Chondrocyte (in vitro differentiated cells): ENCODE data around the gene MUSK. TPM values are rescaled to one million over a fixed set of nuclear protein-coding genes. Genes with fewer than 3 reads are reported as not detected.
"Not testable (repeated sequence)": the region's sequence is repeated elsewhere in the genome, so short reads cannot be mapped to it uniquely, and the experiment has no call there.

Experiments used
- DNase-seq: peaks from one replicate; pipeline ENCODE4 v3.0.0; 2021; ENCODE audit warnings: mixed read lengths, low spot score
- H3K27ac Mint-ChIP-seq: one replicate; pipeline ENCODE4 v1.8.0; 2021; ENCODE audit warnings: mild to moderate bottlenecking, moderate library complexity, mixed read lengths; ENCODE audit not compliant: unreplicated experiment
- H3K27me3 Mint-ChIP-seq: 2 replicates; pipeline ENCODE4 v1.8.0; 2021; ENCODE audit warnings: low read depth, mixed read lengths
- H3K36me3 Mint-ChIP-seq: 2 replicates; pipeline ENCODE4 v1.8.0; 2021; ENCODE audit warnings: low read depth, mixed read lengths
- H3K4me1 Mint-ChIP-seq: 2 replicates; pipeline ENCODE4 v1.8.0; 2021; ENCODE audit warnings: low read depth, mild to moderate bottlenecking, mixed read lengths
- H3K4me3 Mint-ChIP-seq: one replicate; pipeline ENCODE4 v1.8.0; 2021; ENCODE audit warnings: mild to moderate bottlenecking, moderate library complexity, mixed read lengths; ENCODE audit not compliant: unreplicated experiment
- H3K9me3 Mint-ChIP-seq: 2 replicates; pipeline ENCODE4 v1.8.0; 2021; ENCODE audit warnings: low read depth, mixed read lengths
- total RNA-seq: library from RNA; stranded (reverse); gene quantifications from 3 replicates; pipeline ENCODE4 v1.2.1, GENCODE V29; 2021
- TF ChIP-seq, protein P1 (sequence below): fragments of 200-600 bp; sonication (generic); IDR thresholded peaks from 2 replicates; pipeline ENCODE4 v1.5.0; 2021; ENCODE audit warnings: antibody characterized with exemption, mild to moderate bottlenecking, moderate library complexity

The MUSK gene
- total RNA-seq, 1 donor from 2014 or later = not detected

DNA sequence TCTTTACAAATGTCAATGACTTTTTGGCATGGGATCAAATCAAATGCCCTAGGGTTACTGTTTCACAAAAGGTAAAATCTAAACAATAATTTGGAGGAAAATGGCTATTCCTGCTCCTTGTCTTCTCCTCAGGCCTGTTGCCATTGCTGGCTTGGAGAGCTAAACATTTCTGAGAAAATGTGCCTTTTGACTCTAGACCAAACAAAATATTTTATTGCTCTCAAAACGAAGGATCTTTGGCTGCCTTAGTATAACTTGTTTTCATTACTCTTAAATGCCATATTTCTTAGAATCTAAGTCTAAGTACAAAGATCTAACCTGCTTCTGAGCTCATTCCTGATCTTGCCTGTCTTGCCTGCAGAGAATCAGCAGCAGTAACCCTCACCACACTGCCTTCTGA, 116.6 kb downstream of the MUSK start:
- Mint-ChIP-seq H3K9me3 (no peaks in the 10 kb centered on the region), H3K36me3 (peaks cover 1% of the 10 kb centered on the region), H3K4me3 (no peak overlapping the region), H3K27ac (peak overlapping the region; percentile 71), H3K4me1 (peaks cover 15% of the 10 kb centered on the region), H3K27me3 (no peaks in the 10 kb centered on the region)
- TF ChIP-seq, protein P1, sequence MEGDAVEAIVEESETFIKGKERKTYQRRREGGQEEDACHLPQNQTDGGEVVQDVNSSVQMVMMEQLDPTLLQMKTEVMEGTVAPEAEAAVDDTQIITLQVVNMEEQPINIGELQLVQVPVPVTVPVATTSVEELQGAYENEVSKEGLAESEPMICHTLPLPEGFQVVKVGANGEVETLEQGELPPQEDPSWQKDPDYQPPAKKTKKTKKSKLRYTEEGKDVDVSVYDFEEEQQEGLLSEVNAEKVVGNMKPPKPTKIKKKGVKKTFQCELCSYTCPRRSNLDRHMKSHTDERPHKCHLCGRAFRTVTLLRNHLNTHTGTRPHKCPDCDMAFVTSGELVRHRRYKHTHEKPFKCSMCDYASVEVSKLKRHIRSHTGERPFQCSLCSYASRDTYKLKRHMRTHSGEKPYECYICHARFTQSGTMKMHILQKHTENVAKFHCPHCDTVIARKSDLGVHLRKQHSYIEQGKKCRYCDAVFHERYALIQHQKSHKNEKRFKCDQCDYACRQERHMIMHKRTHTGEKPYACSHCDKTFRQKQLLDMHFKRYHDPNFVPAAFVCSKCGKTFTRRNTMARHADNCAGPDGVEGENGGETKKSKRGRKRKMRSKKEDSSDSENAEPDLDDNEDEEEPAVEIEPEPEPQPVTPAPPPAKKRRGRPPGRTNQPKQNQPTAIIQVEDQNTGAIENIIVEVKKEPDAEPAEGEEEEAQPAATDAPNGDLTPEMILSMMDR = no peak
- no peak for DNase-seq

DNA sequence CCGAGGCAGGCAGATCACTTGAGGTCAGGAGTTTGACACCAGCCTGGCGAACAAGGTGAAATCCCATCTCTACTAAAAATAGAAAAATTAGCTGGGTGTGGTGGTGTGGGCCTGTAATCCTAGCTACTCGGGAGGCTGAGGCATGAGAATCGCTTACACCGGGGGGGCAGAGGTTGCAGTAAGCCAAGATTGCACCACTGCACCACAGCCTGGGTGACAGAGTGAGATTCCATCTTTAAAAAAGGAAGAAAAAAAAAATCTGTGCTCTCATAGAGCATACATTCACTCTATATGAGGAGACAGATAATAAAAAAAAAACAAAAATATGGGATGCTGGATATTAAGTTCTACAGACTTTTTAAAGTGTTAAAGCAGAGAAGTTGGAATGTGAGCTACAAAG, 119.8 kb downstream of the MUSK start:
- not testable (repeated sequence) for H3K4me3 Mint-ChIP-seq, H3K27me3 Mint-ChIP-seq, DNase-seq, H3K36me3 Mint-ChIP-seq, H3K9me3 Mint-ChIP-seq, H3K27ac Mint-ChIP-seq
- peaks cover 15% of the 10 kb centered on the region for H3K4me1 Mint-ChIP-seq

DNA sequence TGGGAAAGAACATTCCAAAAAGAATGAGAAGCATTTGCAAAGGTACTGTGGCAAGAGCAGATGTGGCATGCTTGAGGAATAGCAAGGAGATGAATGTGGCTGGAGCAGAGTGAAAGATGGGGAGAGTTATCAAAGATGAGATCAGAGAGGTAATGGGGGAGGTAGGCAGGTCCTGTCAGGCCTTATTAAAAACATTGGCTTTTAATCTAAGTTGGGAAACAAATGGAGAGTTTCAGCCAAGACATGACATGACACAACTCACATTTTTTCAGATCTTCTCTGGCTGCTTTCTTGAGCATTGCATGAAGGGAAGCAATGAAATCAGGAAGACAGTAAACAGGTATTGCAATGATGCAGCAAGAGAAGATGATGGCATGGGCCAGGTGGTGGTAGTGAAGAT, 120.3 kb downstream of the MUSK start:
- no peak overlapping the region for H3K4me3 Mint-ChIP-seq
- H3K9me3 Mint-ChIP-seq = no peaks in the 10 kb centered on the region
- peaks cover 15% of the 10 kb centered on the region for H3K4me1 Mint-ChIP-seq
- H3K27me3 Mint-ChIP-seq = no peaks in the 10 kb centered on the region
- no peak overlapping the region for H3K27ac Mint-ChIP-seq
- no peaks in the 10 kb centered on the region for H3K36me3 Mint-ChIP-seq
- TF ChIP-seq, protein P1 = no peak
- no peak for DNase-seq

DNA sequence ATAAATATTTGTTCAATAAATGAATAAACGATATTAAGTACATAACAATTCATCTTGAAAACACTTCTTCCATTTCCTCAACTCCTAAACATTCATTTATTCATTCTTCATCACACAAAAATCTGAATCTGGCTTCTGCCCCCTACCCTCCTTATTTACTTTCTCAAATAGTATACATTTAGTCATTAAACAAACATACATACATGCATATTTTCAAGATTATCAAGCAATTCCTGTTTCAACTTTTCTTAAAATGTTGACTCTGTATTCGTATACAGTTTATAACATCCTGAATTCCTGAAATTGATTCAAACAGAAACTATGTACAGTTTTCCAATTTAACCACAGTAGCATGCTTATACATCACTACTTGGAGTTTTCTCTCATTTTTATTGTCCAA, 129.0 kb downstream of the MUSK start:
- Mint-ChIP-seq H3K4me3 (no peak overlapping the region), H3K27ac (peak overlapping the region; percentile 84), H3K27me3 (no peaks in the 10 kb centered on the region), H3K9me3 (no peaks in the 10 kb centered on the region), H3K36me3 (peaks cover 1% of the 10 kb centered on the region), H3K4me1 (peaks cover 24% of the 10 kb centered on the region)
- TF ChIP-seq, protein P1 = no peak
- no peak for DNase-seq

DNA sequence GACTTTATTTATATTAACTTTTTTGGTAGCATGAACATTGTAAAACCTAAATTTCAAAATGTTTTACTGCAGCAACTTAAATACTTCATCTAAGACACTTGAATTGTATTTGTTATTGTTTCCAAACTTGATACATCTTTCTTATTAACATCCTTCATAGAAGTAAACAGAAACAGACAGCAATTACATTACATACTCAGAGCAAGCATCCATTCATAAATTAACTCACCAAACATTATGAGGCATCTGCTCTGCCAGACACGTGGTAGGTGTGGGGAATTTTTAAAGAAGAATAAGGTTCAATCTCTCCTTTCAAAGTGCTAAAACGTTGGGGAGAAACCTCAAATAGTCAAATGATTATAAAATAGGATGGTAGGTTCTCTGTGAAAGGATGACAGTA, 130.8 kb downstream of the MUSK start:
- Mint-ChIP-seq H3K4me3 (no peak overlapping the region), H3K4me1 (peaks cover 26% of the 10 kb centered on the region), H3K36me3 (peaks cover 1% of the 10 kb centered on the region), H3K27me3 (no peaks in the 10 kb centered on the region), H3K27ac (no peak overlapping the region), H3K9me3 (no peaks in the 10 kb centered on the region)
- TF ChIP-seq, protein P1 = no peak
- no peak for DNase-seq

DNA sequence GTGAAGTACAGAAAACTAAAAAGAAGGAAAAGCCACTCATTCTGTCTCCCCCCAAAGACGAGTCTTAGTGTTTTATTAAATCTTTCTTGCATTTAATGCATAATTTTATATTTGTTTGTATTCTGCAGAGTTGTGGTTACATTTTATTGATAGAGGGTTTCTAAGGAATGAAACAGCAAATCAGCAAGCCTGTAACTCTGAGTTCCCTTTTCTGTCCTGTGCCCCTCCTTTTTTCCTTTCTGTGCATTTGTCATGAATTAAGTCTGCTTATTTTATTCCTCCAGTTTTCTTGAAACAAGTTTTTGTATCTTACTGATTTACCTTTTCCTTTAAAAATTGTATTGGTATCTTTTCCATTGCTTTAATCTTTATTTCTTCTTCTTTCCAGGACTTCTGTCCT, 132.8 kb downstream of the MUSK start:
- Mint-ChIP-seq H3K4me1 (peaks cover 26% of the 10 kb centered on the region), H3K27me3 (no peaks in the 10 kb centered on the region), H3K4me3 (no peak overlapping the region), H3K36me3 (peaks cover 1% of the 10 kb centered on the region), H3K9me3 (no peaks in the 10 kb centered on the region), H3K27ac (no peak overlapping the region)
- TF ChIP-seq, protein P1 = no peak
- DNase-seq = no peak
